Measurements from ENCODE around the gene ESAM. TPM values are rescaled to one million over a fixed set of nuclear protein-coding genes. Genes with fewer than 3 reads are reported as not detected.
A peak's percentile ranks its signal among the peaks of the same experiment; 100 is the strongest.

The ESAM gene, protein sequence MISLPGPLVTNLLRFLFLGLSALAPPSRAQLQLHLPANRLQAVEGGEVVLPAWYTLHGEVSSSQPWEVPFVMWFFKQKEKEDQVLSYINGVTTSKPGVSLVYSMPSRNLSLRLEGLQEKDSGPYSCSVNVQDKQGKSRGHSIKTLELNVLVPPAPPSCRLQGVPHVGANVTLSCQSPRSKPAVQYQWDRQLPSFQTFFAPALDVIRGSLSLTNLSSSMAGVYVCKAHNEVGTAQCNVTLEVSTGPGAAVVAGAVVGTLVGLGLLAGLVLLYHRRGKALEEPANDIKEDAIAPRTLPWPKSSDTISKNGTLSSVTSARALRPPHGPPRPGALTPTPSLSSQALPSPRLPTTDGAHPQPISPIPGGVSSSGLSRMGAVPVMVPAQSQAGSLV
- polyA plus RNA-seq (2012; rRNA removed), result 1.3 and 1.4 TPM in 2 replicates
- polyA plus RNA-seq (2012; cell fraction: cytosol; rRNA removed), result 0.40 and 0.71 TPM in 2 replicates
- polyA plus RNA-seq (2012; cell fraction: nucleus; rRNA removed), result 14.9 and 16.5 TPM in 2 replicates

DNA sequence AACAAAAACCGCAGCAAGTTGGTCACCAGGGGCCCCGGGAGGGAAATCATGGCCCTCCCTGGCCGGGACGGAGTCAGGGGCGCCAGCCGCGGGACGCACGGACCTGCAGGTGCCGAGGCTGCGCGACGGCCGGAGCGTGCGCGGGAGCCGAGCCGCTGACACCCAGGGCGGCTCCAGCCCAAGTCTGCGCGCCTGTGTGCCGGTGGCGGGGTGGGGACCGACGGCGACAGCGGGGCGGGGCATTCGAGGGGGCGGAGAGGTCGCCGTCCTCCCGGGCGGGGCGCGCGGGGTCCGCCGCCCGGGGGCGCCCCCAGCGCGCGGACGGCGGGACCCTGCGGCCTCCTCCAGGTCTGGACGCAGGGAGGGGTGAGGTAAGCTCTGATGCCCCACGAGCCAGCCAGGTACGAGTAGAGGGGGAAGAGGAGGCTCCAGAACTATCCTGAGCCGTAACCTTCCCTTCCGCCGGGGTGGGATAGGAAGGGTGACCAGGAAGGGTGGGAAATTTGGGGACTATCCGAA lies at the start of gene ESAM:
Gene ESAM, minus strand, starts transcription at position 186 of the 519 bp plus-strand sequence. Its CDS starts 136 bp downstream, at position 50.
- H3K9ac ChIP-seq, result no peak within 1 kb of the TSS
- H3K4me3 ChIP-seq (ENCODE audit: low read depth in 2 of 2, low read length in 1 of 2), result peak within 1 kb of the TSS; percentile 43
- H3K27me3 ChIP-seq (ENCODE audit: insufficient read depth), result no peaks in the 10 kb centered on the region
- H3K36me3 ChIP-seq (replicated peaks in 1 of 2; ENCODE audit: control insufficient read depth in 1 of 2, insufficient read depth in 2 of 2, low read length in 1 of 2), result peaks cover 17 to 24% of the 10 kb centered on the region in 2 experiments
- H3F3A ChIP-seq (replicated peaks; ENCODE audit: insufficient read depth), result peaks cover 7% of the 10 kb centered on the region
- no peak within 1 kb of the TSS for H2AFZ ChIP-seq (ENCODE audit: low read depth)
- 27% methylated on average over 22 of the region's 55 CpGs for WGBS (ENCODE audit: low lambda C conversion rate)
- no peaks in the 10 kb centered on the region for H3K9me2 ChIP-seq
- TF ChIP-seq MXI1 (IDR thresholded peaks at IDR 0.05; ENCODE audit: low read depth, low read length), result no peak
- TF ChIP-seq FOXJ3 (CRISPR knock-in tag; IDR thresholded peaks at IDR 0.05), result no peak
- TF ChIP-seq, protein P1, sequence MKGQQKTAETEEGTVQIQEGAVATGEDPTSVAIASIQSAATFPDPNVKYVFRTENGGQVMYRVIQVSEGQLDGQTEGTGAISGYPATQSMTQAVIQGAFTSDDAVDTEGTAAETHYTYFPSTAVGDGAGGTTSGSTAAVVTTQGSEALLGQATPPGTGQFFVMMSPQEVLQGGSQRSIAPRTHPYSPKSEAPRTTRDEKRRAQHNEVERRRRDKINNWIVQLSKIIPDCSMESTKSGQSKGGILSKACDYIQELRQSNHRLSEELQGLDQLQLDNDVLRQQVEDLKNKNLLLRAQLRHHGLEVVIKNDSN (IDR thresholded peaks at IDR 0.05; ENCODE audit: borderline replicate concordance, low read depth), result no peak
- no peak for TF ChIP-seq EZH2phosphoT487 (IDR thresholded peaks at IDR 0.05; ENCODE audit: borderline replicate concordance, low read depth)
- TF ChIP-seq ELF1 (IDR thresholded peaks at IDR 0.05), result no peak
- TF ChIP-seq YY1 (IDR thresholded peaks at IDR 0.05; ENCODE audit: low read depth), result no peak
- TF ChIP-seq, protein P2, sequence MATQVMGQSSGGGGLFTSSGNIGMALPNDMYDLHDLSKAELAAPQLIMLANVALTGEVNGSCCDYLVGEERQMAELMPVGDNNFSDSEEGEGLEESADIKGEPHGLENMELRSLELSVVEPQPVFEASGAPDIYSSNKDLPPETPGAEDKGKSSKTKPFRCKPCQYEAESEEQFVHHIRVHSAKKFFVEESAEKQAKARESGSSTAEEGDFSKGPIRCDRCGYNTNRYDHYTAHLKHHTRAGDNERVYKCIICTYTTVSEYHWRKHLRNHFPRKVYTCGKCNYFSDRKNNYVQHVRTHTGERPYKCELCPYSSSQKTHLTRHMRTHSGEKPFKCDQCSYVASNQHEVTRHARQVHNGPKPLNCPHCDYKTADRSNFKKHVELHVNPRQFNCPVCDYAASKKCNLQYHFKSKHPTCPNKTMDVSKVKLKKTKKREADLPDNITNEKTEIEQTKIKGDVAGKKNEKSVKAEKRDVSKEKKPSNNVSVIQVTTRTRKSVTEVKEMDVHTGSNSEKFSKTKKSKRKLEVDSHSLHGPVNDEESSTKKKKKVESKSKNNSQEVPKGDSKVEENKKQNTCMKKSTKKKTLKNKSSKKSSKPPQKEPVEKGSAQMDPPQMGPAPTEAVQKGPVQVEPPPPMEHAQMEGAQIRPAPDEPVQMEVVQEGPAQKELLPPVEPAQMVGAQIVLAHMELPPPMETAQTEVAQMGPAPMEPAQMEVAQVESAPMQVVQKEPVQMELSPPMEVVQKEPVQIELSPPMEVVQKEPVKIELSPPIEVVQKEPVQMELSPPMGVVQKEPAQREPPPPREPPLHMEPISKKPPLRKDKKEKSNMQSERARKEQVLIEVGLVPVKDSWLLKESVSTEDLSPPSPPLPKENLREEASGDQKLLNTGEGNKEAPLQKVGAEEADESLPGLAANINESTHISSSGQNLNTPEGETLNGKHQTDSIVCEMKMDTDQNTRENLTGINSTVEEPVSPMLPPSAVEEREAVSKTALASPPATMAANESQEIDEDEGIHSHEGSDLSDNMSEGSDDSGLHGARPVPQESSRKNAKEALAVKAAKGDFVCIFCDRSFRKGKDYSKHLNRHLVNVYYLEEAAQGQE (IDR thresholded peaks at IDR 0.05; ENCODE audit: low read depth, low read length), result no peak
- no peak for TF ChIP-seq GATA2 (CRISPR knock-in tag; IDR thresholded peaks at IDR 0.05)
- TF ChIP-seq TCF12 (IDR thresholded peaks at IDR 0.05), result no peak
- TF ChIP-seq JUND (IDR thresholded peaks at IDR 0.05), result no peak
- TF ChIP-seq, protein P3, sequence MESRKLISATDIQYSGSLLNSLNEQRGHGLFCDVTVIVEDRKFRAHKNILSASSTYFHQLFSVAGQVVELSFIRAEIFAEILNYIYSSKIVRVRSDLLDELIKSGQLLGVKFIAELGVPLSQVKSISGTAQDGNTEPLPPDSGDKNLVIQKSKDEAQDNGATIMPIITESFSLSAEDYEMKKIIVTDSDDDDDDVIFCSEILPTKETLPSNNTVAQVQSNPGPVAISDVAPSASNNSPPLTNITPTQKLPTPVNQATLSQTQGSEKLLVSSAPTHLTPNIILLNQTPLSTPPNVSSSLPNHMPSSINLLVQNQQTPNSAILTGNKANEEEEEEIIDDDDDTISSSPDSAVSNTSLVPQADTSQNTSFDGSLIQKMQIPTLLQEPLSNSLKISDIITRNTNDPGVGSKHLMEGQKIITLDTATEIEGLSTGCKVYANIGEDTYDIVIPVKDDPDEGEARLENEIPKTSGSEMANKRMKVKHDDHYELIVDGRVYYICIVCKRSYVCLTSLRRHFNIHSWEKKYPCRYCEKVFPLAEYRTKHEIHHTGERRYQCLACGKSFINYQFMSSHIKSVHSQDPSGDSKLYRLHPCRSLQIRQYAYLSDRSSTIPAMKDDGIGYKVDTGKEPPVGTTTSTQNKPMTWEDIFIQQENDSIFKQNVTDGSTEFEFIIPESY (IDR thresholded peaks at IDR 0.05; ENCODE audit: borderline replicate concordance, low read depth), result no peak
- TF ChIP-seq RCOR1 (IDR thresholded peaks at IDR 0.05; ENCODE audit: low read length), result no peak
- TF ChIP-seq, protein P4, sequence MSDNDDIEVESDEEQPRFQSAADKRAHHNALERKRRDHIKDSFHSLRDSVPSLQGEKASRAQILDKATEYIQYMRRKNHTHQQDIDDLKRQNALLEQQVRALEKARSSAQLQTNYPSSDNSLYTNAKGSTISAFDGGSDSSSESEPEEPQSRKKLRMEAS (IDR thresholded peaks at IDR 0.05; ENCODE audit: low read depth), result no peak
- TF ChIP-seq TAF1 (IDR thresholded peaks at IDR 0.05; ENCODE audit: borderline replicate concordance, low read depth, low read length), result no peak
- no peak for TF ChIP-seq EP300 (IDR thresholded peaks at IDR 0.05; ENCODE audit: borderline replicate concordance in 1 of 2, low read depth in 1 of 2, low read length in 1 of 2)
- no peak for TF ChIP-seq NFIC (IDR thresholded peaks at IDR 0.05; ENCODE audit: borderline replicate concordance)
- TF ChIP-seq NRF1 (IDR thresholded peaks at IDR 0.05; ENCODE audit: low read depth, low read length), result no peak
- TF ChIP-seq CHD2 (IDR thresholded peaks at IDR 0.05; ENCODE audit: low read length, partially characterized antibody), result no peak
- TF ChIP-seq TEAD4 (IDR thresholded peaks at IDR 0.05; ENCODE audit: borderline replicate concordance, insufficient read depth), result no peak
- H3K79me2 ChIP-seq (ENCODE audit: insufficient read depth), result peaks cover 4% of the 10 kb centered on the region; the same call in 1 of the 2 replicates
- peaks cover 0 to 13% of the 10 kb centered on the region in 2 experiments; a peak in 2 of 4 replicates for H3K4me1 ChIP-seq (ENCODE audit: control insufficient read depth in 1 of 2, insufficient read depth in 2 of 2, low read depth in 1 of 2, low read length in 1 of 2)
- CTCF ChIA-PET, result interaction anchor here (0.6 to 8.0 kb wide), 34 partner anchors 10 to 134 kb away, joined by 3 to 62 read pairs (median 5); partner anchors contain the start of genes MSANTD2, NRGN, ROBO3 and VSIG2
- peak; percentile 85 for DNase-seq
- H3K27ac ChIP-seq (ENCODE audit: low read depth in 2 of 2, low read length in 1 of 2), result no peak within 1 kb of the TSS
- POLR2A ChIA-PET, result interaction anchor here (0.6 kb wide), 1 partner anchor 10 kb away, joined by 3 read pairs; no protein-coding TSS in a partner anchor
- H4K20me1 ChIP-seq (ENCODE audit: insufficient read depth), result peaks cover 5% of the 10 kb centered on the region; the same call in 1 of the 2 replicates
- H3K4me2 ChIP-seq, result peak within 1 kb of the TSS; percentile 72
- no peaks in the 10 kb centered on the region for H3K9me3 ChIP-seq
